ENCODE measurements around the gene KLHL40.

The KLHL40 gene

DNA sequence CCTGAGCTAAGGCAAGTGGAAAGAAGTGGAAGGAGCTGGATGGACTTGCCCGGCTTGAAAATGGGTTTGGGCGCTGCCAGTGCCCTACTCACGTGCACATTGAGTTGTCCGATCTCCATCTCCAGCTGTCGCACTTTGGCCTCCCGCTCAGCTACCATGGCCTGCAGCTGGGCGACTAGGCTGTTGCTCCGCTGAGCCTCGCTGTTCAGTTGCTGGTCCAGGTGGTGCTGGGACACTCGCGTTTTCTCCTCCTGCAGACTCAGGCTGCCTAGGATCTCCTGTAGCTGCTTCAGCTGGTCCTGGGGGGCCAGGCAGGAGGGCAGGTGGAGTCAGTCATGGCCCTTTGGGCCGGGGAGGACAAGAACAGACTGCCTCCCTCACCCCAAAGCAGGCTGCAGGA, 50.3 kb downstream of the KLHL40 start:
- Histone ChIP-seq H3K27ac (ENCODE audit: poor library complexity, severe bottlenecking) (no peak overlapping the region), H3K4me1 (ENCODE audit: insufficient read depth, poor library complexity, severe bottlenecking) (no peaks in the 10 kb centered on the region), H3K27me3 (ENCODE audit: insufficient read depth, poor library complexity, severe bottlenecking) (no peaks in the 10 kb centered on the region), H3K36me3 (ENCODE audit: low read depth) (no peaks in the 10 kb centered on the region), H3K4me3 (ENCODE audit: severe bottlenecking) (no peak overlapping the region), H3K9me3 (ENCODE audit: severe bottlenecking) (no peaks in the 10 kb centered on the region)
- TF ChIP-seq, protein P1, sequence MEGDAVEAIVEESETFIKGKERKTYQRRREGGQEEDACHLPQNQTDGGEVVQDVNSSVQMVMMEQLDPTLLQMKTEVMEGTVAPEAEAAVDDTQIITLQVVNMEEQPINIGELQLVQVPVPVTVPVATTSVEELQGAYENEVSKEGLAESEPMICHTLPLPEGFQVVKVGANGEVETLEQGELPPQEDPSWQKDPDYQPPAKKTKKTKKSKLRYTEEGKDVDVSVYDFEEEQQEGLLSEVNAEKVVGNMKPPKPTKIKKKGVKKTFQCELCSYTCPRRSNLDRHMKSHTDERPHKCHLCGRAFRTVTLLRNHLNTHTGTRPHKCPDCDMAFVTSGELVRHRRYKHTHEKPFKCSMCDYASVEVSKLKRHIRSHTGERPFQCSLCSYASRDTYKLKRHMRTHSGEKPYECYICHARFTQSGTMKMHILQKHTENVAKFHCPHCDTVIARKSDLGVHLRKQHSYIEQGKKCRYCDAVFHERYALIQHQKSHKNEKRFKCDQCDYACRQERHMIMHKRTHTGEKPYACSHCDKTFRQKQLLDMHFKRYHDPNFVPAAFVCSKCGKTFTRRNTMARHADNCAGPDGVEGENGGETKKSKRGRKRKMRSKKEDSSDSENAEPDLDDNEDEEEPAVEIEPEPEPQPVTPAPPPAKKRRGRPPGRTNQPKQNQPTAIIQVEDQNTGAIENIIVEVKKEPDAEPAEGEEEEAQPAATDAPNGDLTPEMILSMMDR (IDR thresholded peaks at IDR 0.05; ENCODE audit: poor library complexity, severe bottlenecking), result no peak
- ATAC-seq (ENCODE audit: low read depth), result no peak
- no peak for DNase-seq (ENCODE audit: low spot score)

DNA sequence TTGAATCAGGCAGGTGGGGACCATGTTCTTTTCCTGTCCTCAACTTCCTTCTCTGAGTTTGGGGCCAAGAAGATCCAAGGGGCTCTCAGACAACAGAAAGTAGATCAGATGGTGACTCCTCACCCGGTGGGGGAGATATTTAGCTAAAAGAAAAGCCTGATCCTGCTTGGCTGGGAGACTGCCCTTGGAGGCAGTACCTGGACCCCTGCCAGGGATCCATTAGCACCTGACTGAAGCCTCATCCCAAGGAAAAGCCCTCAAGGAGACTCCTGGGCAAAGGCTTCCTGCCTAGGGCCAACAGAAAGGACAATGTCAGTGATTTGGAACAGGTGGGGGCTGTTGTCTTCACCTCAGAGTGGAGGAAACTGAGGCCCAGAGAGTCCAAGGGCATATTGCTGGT, 50.7 kb downstream of the KLHL40 start:
- Histone ChIP-seq H3K4me3 (ENCODE audit: severe bottlenecking) (no peak overlapping the region), H3K27ac (ENCODE audit: poor library complexity, severe bottlenecking) (no peak overlapping the region), H3K27me3 (ENCODE audit: insufficient read depth, poor library complexity, severe bottlenecking) (no peaks in the 10 kb centered on the region), H3K9me3 (ENCODE audit: severe bottlenecking) (no peaks in the 10 kb centered on the region), H3K4me1 (ENCODE audit: insufficient read depth, poor library complexity, severe bottlenecking) (no peaks in the 10 kb centered on the region), H3K36me3 (ENCODE audit: low read depth) (no peaks in the 10 kb centered on the region)
- no peak for DNase-seq (ENCODE audit: low spot score)
- no peak for ATAC-seq (ENCODE audit: low read depth)
- TF ChIP-seq, protein P1 (IDR thresholded peaks at IDR 0.05; ENCODE audit: poor library complexity, severe bottlenecking), result no peak

DNA sequence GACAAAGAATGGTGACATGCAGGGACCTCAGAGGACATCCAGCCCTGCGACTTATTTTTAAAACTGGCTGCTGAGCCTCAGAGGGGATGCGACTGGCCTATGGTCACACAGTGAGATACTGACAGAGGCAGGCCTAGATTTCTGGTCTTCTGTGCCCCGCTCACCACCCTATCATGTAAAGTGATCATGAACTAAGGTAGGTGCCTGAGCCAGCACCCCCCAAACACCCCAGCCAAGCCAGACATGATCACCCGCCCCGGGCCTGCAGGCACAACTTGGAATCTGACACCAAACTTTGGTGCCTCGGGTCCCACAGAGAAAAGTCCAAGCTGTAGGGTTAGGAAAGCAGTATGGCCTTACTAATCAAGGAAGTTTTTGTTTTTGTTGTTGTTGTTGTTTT, 51.2 kb downstream of the KLHL40 start:
- no peak overlapping the region for H3K27ac ChIP-seq (ENCODE audit: poor library complexity, severe bottlenecking)
- no peaks in the 10 kb centered on the region for H3K4me1 ChIP-seq (ENCODE audit: insufficient read depth, poor library complexity, severe bottlenecking)
- DNase-seq (ENCODE audit: low spot score) (no peak), ATAC-seq (ENCODE audit: low read depth) (no peak)
- no peaks in the 10 kb centered on the region for H3K36me3 ChIP-seq (ENCODE audit: low read depth)
- H3K27me3 ChIP-seq (ENCODE audit: insufficient read depth, poor library complexity, severe bottlenecking), result no peaks in the 10 kb centered on the region
- no peak overlapping the region for H3K4me3 ChIP-seq (ENCODE audit: severe bottlenecking)
- TF ChIP-seq, protein P1 (IDR thresholded peaks at IDR 0.05; ENCODE audit: poor library complexity, severe bottlenecking), result no peak
- no peaks in the 10 kb centered on the region for H3K9me3 ChIP-seq (ENCODE audit: severe bottlenecking)

DNA sequence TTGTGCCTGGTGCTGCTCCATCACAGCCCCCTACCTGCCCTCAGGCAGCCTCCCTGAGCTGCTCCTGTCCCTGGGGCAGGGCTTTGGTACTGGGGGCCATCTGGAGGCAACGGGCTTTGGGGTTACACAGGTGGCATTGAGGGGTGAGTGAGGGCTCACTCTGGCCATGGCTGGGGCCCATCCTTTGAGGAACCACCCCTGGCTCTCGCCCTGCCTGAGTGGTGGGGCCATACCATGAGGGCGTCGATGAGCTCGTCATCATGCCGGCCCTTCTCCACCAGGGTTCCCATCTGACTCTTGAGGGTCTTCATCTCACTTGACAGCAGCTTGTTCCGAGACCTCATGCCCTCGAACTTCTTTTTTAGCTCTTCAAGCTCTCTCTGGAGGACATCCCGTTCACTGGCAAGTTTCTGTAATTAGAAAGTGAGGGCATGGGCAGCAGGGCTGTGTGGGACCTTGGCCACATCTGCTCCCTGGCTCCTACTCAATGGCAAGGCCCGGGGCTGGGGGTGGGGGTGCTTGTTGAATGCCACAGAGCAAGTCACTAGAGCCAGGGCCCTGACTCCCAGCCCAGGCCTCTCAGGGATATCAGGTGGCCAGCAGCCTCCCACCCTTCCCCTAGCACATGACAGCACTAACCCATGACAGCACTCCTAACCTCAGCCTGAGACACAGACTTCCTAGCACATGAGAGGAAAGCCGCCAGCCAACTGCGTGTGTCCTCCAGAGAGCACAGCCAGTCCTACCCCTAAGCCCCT, 54.2 kb downstream of the KLHL40 start:
- no peaks in the 10 kb centered on the region for H3K36me3 ChIP-seq (ENCODE audit: low read depth)
- TF ChIP-seq, protein P1 (IDR thresholded peaks at IDR 0.05; ENCODE audit: poor library complexity, severe bottlenecking), result no peak
- no peak overlapping the region for H3K4me3 ChIP-seq (ENCODE audit: severe bottlenecking)
- no peak overlapping the region for H3K27ac ChIP-seq (ENCODE audit: poor library complexity, severe bottlenecking)
- no peaks in the 10 kb centered on the region for H3K9me3 ChIP-seq (ENCODE audit: severe bottlenecking)
- no peaks in the 10 kb centered on the region for H3K27me3 ChIP-seq (ENCODE audit: insufficient read depth, poor library complexity, severe bottlenecking)
- H3K4me1 ChIP-seq (ENCODE audit: insufficient read depth, poor library complexity, severe bottlenecking), result no peaks in the 10 kb centered on the region
- no peak for DNase-seq (ENCODE audit: low spot score)
- ATAC-seq (ENCODE audit: low read depth), result no peak

DNA sequence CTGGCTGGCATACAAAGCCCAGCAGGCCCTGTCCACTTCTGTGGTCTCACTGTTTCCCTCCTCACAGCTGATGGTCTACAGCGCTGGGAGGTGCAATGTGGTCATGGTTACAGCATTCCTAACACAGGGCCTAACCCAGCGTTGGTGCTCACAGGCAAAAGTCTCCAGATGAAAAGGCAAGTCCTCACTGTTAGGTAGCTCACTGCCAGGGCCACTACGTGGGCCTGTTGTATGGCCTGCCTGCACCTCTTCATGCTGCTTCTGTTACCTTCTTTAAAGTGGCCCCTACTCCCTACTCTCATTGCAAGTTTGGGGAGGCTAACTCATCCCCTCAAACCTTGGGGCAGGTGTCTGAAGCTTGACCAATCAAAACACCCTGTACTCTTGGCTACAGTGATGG, 56.5 kb downstream of the KLHL40 start:
- DNase-seq (ENCODE audit: low spot score) (no peak), ATAC-seq (ENCODE audit: low read depth) (no peak)
- Histone ChIP-seq H3K9me3 (ENCODE audit: severe bottlenecking) (no peaks in the 10 kb centered on the region), H3K36me3 (ENCODE audit: low read depth) (no peaks in the 10 kb centered on the region), H3K4me1 (ENCODE audit: insufficient read depth, poor library complexity, severe bottlenecking) (no peaks in the 10 kb centered on the region), H3K4me3 (ENCODE audit: severe bottlenecking) (no peak overlapping the region), H3K27ac (ENCODE audit: poor library complexity, severe bottlenecking) (no peak overlapping the region), H3K27me3 (ENCODE audit: insufficient read depth, poor library complexity, severe bottlenecking) (no peaks in the 10 kb centered on the region)
- TF ChIP-seq, protein P1 (IDR thresholded peaks at IDR 0.05; ENCODE audit: poor library complexity, severe bottlenecking), result no peak
